Effector CD8-positive, alpha-beta T cell (primary cell): ENCODE results near the gene TVP23A.
"Not testable (repeated sequence)": the region's sequence is repeated elsewhere in the genome, so short reads cannot be mapped to it uniquely, and the experiment has no call there.

ENCODE experiments used
- DNase-seq: peaks from one replicate; lab custom pipeline; 2025; lab: John Stamatoyannopoulos, UW

TVP23A gene

GRCh38 chr16:10835281-10835931, 16.8 kb upstream of the TVP23A start:
- no peak for DNase-seq

GRCh38 chr16:10834766-10835165, 16.2 kb upstream of the TVP23A start:
- DNase-seq: no peak

GRCh38 chr16:10834130-10834529, 15.5 kb upstream of the TVP23A start:
- no peak for DNase-seq

- no peak for DNase-seq
These were observed 14.7 kb upstream of the TVP23A start for GRCh38 chr16:10833271-10833670.

GRCh38 chr16:10831894-10832886, 13.6 kb upstream of the TVP23A start:
- no peak for DNase-seq

- not testable (repeated sequence) for DNase-seq
These were observed 11.6 kb upstream of the TVP23A start for GRCh38 chr16:10830240-10830639.

- not testable (repeated sequence) for DNase-seq
These were observed 10.9 kb upstream of the TVP23A start for GRCh38 chr16:10829390-10830098.

- DNase-seq: no peak
These were observed 10.3 kb upstream of the TVP23A start for GRCh38 chr16:10828851-10829366.

GRCh38 chr16:10827691-10828341, 9.2 kb upstream of the TVP23A start:
- DNase-seq: no peak

GRCh38 chr16:10824111-10824893, 5.7 kb upstream of the TVP23A start:
- no peak for DNase-seq

- no peak for DNase-seq
These were observed 4.1 kb upstream of the TVP23A start for GRCh38 chr16:10822702-10823101.

GRCh38 chr16:10820546-10820945, 2.0 kb upstream of the TVP23A start:
- no peak for DNase-seq

- no peak for DNase-seq
These were observed 1.1 kb downstream of the TVP23A start for GRCh38 chr16:10817514-10817913.

GRCh38 chr16:10813099-10813455, 5.5 kb downstream of the TVP23A start:
- DNase-seq: no peak

- DNase-seq: no peak
These were observed 6.1 kb downstream of the TVP23A start for GRCh38 chr16:10812312-10813098.

GRCh38 chr16:10809706-10810105, 8.9 kb downstream of the TVP23A start:
- DNase-seq: no peak

- DNase-seq: no peak
These were observed 9.7 kb downstream of the TVP23A start for GRCh38 chr16:10808850-10809249.

- no peak for DNase-seq
These were observed 10.4 kb downstream of the TVP23A start for GRCh38 chr16:10808218-10808617.

GRCh38 chr16:10806698-10807097, 11.9 kb downstream of the TVP23A start:
- no peak for DNase-seq

GRCh38 chr16:10805334-10805733, 13.3 kb downstream of the TVP23A start:
- DNase-seq: no peak
